Sigmoid colon (tissue), 4 donors: Measurements from ENCODE around the gene GNAI2.

Experiments
- CTCF ChIP-seq, 4 experiments: fragments of 450-650 bp in 3 of 4; fragments of 200-600 bp in 1 of 4; IDR thresholded peaks; one replicate each; pipeline ENCODE4 v1.5.1; 2016 to 2019; ENCODE audit warnings: antibody characterized with exemption in 4 of 4, mild to moderate bottlenecking in 3 of 4, moderate library complexity in 2 of 4
- EP300 ChIP-seq, 4 donors: sonication (generic); formaldehyde crosslinking; IDR thresholded peaks; one replicate each; pipeline ENCODE4 v1.6.1; 2017; ENCODE audit warnings: antibody characterized with exemption in 4 of 4

GRCh38 chr3:50218448-50218847 lies 17.6 kb upstream of the GNAI2 start:
- TF ChIP-seq CTCF (IDR thresholded peaks at IDR 0.05) = no peak
- no peak for TF ChIP-seq EP300 (IDR thresholded peaks at IDR 0.05)
